Coronary artery (tissue), 2 donors: ENCODE measurements around the gene UBAP1.

Experiments used
- DNase-seq: peaks from one replicate; pipeline ENCODE4 v3.0.0-alpha.2; 2017; ENCODE audit warnings: low spot score
- H3K27ac ChIP-seq, 2 donors: fragments of 200-600 bp; sonication (generic); one replicate each; pipeline ENCODE4 v1.5.1; 2016 to 2019
- H3K4me3 ChIP-seq: fragments of 200-600 bp; sonication (generic); 2 replicates; pipeline ENCODE4 v1.5.1; 2016; ENCODE audit warnings: mild to moderate bottlenecking, moderate library complexity
- CTCF ChIP-seq: fragments of 200-600 bp; sonication (generic); IDR thresholded peaks from one replicate; pipeline ENCODE4 v1.5.1; 2019; ENCODE audit warnings: antibody characterized with exemption

UBAP1 gene

GRCh38 chr9:34197756-34198711 is 19.2 kb downstream of the UBAP1 start:
- H3K27ac ChIP-seq, result no peak overlapping the region
- H3K4me3 ChIP-seq, result no peak overlapping the region
- no peak for DNase-seq
- TF ChIP-seq CTCF, result no peak

GRCh38 chr9:34200092-34200491 is 21.2 kb downstream of the UBAP1 start:
- no peak for DNase-seq
- H3K27ac ChIP-seq, result no peak overlapping the region
- no peak for TF ChIP-seq CTCF

GRCh38 chr9:34203275-34203991 is 24.6 kb downstream of the UBAP1 start:
- no peak overlapping the region for H3K27ac ChIP-seq

More at GRCh38 chr9:34200092-34200491, 21.2 kb downstream of the UBAP1 start:
- no peak overlapping the region for H3K4me3 ChIP-seq

GRCh38 chr9:34203992-34204635 is 25.3 kb downstream of the UBAP1 start:
- no peak for DNase-seq
- no peak for TF ChIP-seq CTCF
- Histone ChIP-seq H3K4me3 (no peak overlapping the region), H3K27ac (peak overlapping the region in 1 of 2 donors; percentile 31)

More at GRCh38 chr9:34203275-34203991, 24.6 kb downstream of the UBAP1 start:
- TF ChIP-seq CTCF, result no peak
- DNase-seq, result no peak
- H3K4me3 ChIP-seq, result no peak overlapping the region

GRCh38 chr9:34205102-34205501 is 26.3 kb downstream of the UBAP1 start:
- no peak overlapping the region for H3K4me3 ChIP-seq
- TF ChIP-seq CTCF, result no peak
- DNase-seq, result no peak
- no peak overlapping the region for H3K27ac ChIP-seq

GRCh38 chr9:34206561-34206960 is 27.7 kb downstream of the UBAP1 start:
- Histone ChIP-seq H3K27ac (no peak overlapping the region), H3K4me3 (no peak overlapping the region)
- DNase-seq, result no peak
- TF ChIP-seq CTCF, result no peak
